H1 (cell line): ENCODE measurements around the gene ATP5F1C. TPM values are rescaled to one million over a fixed set of nuclear protein-coding genes. Genes with fewer than 3 reads are reported as not detected.

Source experiments
- CTCF ChIP-seq, 3 experiments: IDR thresholded peaks; 1 replicate in 2 of 3; 2 replicates in 1 of 3; pipeline versions ENCODE4 v1.5.1 to v1.6.1; 2011; ENCODE audit warnings: low read length in 3 of 3, mild to moderate bottlenecking in 3 of 3, inconsistent platforms in 2 of 3, low read depth in 1 of 3, moderate library complexity in 1 of 3; ENCODE audit not compliant: insufficient read depth in 1 of 3; ENCODE audit errors: control extremely low read depth in 1 of 3
- JUND ChIP-seq: IDR thresholded peaks from 2 replicates; pipeline ENCODE4 v1.6.1; 2011; ENCODE audit warnings: mild to moderate bottlenecking, improper control_type of control experiment, low read length
- SIN3A ChIP-seq, 2 experiments: IDR thresholded peaks in 1 of 2; conservative IDR thresholded peaks in 1 of 2; 2 replicates each; pipeline ENCODE4 v1.6.1; 2011 to 2012; ENCODE audit warnings: low read length in 2 of 2, improper control_type of control experiment in 1 of 2, low read depth in 1 of 2, mild to moderate bottlenecking in 1 of 2
- SP1 ChIP-seq: IDR thresholded peaks from 2 replicates; pipeline ENCODE4 v1.6.1; 2011; ENCODE audit warnings: low read depth, low read length
- USF2 ChIP-seq: IDR thresholded peaks from 2 replicates; pipeline ENCODE4 v1.6.1; 2011; ENCODE audit warnings: low read length, improper control_type of control experiment
- polyA plus RNA-seq, 7 experiments: library from polyadenylated mRNA; depleted of rRNA in 3 of 7; stranded (reverse) in 5 of 7; unstranded in 2 of 7; fragments of >200 nt in 5 of 7; fragments of 200-250 nt in 2 of 7; gene quantifications; 1 replicate in 5 of 7; 2 replicates in 1 of 7; 4 replicates in 1 of 7; pipeline versions ENCODE4 v1.2.1 to v1.2.3, GENCODE V29; 2011 to 2013; ENCODE audit warnings: missing spikeins in 2 of 7, mixed read lengths in 2 of 7
- total RNA-seq: library from RNA; stranded (reverse); fragmentation: NEBNext Ultra II Directional; extraction: Animal tissue kit (Norgen Biotek cat#: 25700); gene quantifications from 2 replicates; pipeline ENCODE4 v1.2.1, GENCODE V29; 2021

Gene ATP5F1C
- total and polyA plus RNA-seq, 2 of the 8 experiments (the other 6 are each of a cell fraction or from before 2014, with no cell fraction given) = 221 to 265 TPM

- TF ChIP-seq USF2 (no peak), SP1 (no peak), SIN3A (conservative IDR thresholded peaks at IDR 0.05 in 1 of 2, IDR thresholded peaks at IDR 0.05 in 1 of 2; ENCODE audit: low read depth in 1 of 2, low read length in 2 of 2) (no peak), JUND (no peak), CTCF (IDR thresholded peaks at IDR 0.05; ENCODE audit: control extremely low read depth in 1 of 3, insufficient read depth in 1 of 3, low read depth in 1 of 3, low read length in 3 of 3) (peak; percentile 49 to 70 (median 68))
Observed at GRCh38 chr10:7756360-7756992, 31.5 kb upstream of the ATP5F1C start (continued).
